Measurements from ENCODE around the gene CACNA2D2. TPM values are rescaled to one million over a fixed set of nuclear protein-coding genes. Genes with fewer than 3 reads are reported as not detected.

The CACNA2D2 gene
- total and polyA plus RNA-seq, 2 of the 13 experiments (the other 11 are each of a cell fraction or from before 2014, with no cell fraction given) = not detected

- TF ChIP-seq DDIT3 (CRISPR knock-in tag; IDR thresholded peaks at IDR 0.05) = no peak
- TF ChIP-seq HOXA9 (CRISPR knock-in tag; IDR thresholded peaks at IDR 0.05; ENCODE audit: borderline replicate concordance) = no peak
- TF ChIP-seq POGK (CRISPR knock-in tag; conservative IDR thresholded peaks at IDR 0.05) = no peak
- TF ChIP-seq, protein P1, sequence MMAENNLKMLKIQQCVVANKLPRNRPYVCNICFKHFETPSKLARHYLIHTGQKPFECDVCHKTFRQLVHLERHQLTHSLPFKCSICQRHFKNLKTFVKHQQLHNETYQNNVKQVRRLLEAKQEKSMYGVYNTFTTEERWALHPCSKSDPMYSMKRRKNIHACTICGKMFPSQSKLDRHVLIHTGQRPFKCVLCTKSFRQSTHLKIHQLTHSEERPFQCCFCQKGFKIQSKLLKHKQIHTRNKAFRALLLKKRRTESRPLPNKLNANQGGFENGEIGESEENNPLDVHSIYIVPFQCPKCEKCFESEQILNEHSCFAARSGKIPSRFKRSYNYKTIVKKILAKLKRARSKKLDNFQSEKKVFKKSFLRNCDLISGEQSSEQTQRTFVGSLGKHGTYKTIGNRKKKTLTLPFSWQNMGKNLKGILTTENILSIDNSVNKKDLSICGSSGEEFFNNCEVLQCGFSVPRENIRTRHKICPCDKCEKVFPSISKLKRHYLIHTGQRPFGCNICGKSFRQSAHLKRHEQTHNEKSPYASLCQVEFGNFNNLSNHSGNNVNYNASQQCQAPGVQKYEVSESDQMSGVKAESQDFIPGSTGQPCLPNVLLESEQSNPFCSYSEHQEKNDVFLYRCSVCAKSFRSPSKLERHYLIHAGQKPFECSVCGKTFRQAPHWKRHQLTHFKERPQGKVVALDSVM (CRISPR knock-in tag; IDR thresholded peaks at IDR 0.05) = no peak
- TF ChIP-seq, protein P2, sequence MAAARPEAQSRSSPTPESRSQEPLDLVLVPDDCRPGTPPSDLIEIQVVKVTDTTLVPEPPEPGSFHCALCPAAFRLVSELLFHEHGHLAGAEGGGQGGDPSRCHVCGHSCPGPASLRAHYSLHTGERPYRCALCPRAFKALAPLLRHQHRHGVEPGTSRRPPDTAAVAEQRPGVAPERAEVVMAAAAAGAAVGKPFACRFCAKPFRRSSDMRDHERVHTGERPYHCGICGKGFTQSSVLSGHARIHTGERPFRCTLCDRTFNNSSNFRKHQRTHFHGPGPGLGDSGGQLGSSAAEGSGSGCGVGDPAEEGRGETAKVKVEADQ (CRISPR knock-in tag; IDR thresholded peaks at IDR 0.05; ENCODE audit: borderline replicate concordance) = no peak
- TF ChIP-seq SUZ12 (IDR thresholded peaks at IDR 0.05; ENCODE audit: low read depth, low read length) = no peak
- TF ChIP-seq YEATS4 (CRISPR knock-in tag; IDR thresholded peaks at IDR 0.05; ENCODE audit: borderline replicate concordance) = no peak; the same call in 1 of the 2 replicates
- TF ChIP-seq FOSL2 (CRISPR knock-in tag; IDR thresholded peaks at IDR 0.05) = no peak
- no peak for TF ChIP-seq ZNF792 (CRISPR knock-in tag; IDR thresholded peaks at IDR 0.05)
- no peak for TF ChIP-seq BHLHE40 (IDR thresholded peaks at IDR 0.05; ENCODE audit: low read length)
- TF ChIP-seq ARID2 (CRISPR knock-in tag; IDR thresholded peaks at IDR 0.05; ENCODE audit: borderline replicate concordance) = no peak
- TF ChIP-seq, protein P3, sequence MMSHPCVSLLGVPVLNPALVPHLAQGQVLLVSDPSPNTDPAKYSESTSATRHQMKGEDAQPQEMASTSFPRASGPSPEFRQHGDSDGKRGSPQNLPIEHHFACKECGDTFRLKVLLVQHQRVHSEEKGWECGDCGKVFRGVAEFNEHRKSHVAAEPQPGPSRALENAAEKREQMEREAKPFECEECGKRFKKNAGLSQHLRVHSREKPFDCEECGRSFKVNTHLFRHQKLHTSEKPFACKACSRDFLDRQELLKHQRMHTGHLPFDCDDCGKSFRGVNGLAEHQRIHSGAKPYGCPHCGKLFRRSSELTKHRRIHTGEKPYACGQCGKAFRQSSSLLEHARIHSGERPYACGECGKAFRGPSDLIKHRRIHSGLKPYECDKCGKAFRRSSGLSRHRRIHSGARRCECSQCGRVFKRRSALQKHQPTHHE (CRISPR knock-in tag; IDR thresholded peaks at IDR 0.05; ENCODE audit: borderline replicate concordance) = 0 out of 2 replicates have a peak, but pooled peaks have one; percentile 9
- no peak for TF ChIP-seq SOX5 (CRISPR knock-in tag; IDR thresholded peaks at IDR 0.05; ENCODE audit: borderline replicate concordance)
- no peak for TF ChIP-seq TBX3 (IDR thresholded peaks at IDR 0.05; ENCODE audit: borderline replicate concordance)
- 0 out of 2 replicates have a peak, but pooled peaks have one; percentile 39 for TF ChIP-seq ZNF609 (CRISPR knock-in tag; IDR thresholded peaks at IDR 0.05; ENCODE audit: borderline replicate concordance)
- no peak for TF ChIP-seq ZSCAN29 (CRISPR knock-in tag; conservative IDR thresholded peaks at IDR 0.05)
Measured at GRCh38 chr3:50320853-50321335, 182.5 kb downstream of the CACNA2D2 start (continued).

Data from HepG2 (cell line).